Left lung (tissue), 10 donors: Measurements from ENCODE around the gene FMN1. TPM values are rescaled to one million over a fixed set of nuclear protein-coding genes. Genes with fewer than 3 reads are reported as not detected.

Experiments
- ATAC-seq: fragments of 200-7000 bp; cut with Tn5 transposase; one replicate; pipeline ENCODE4 v1.9.1; 2020; ENCODE audit warnings: moderate library complexity
- DNase-seq, 4 donors: peaks; one replicate each; pipeline ENCODE4 v3.0.0-alpha.2; 2013 to 2020
- H3K27ac ChIP-seq, 2 donors: fragments of 200-600 bp; sonication (generic) in 1 of 2; one replicate each; pipeline versions ENCODE4 v1.5.0 to v1.8.0; 2020 to 2021
- H3K27me3 ChIP-seq, 2 donors: fragments of 200-600 bp; sonication (generic) in 1 of 2; one replicate each; pipeline versions ENCODE4 v1.5.0 to v1.8.0; 2020 to 2021
- H3K36me3 ChIP-seq, 2 donors: fragments of 200-600 bp; sonication (generic) in 1 of 2; one replicate each; pipeline versions ENCODE4 v1.5.0 to v1.8.0; 2020 to 2021
- H3K4me1 ChIP-seq, 2 donors: fragments of 200-600 bp; one replicate each; pipeline ENCODE4 v1.8.0; 2021
- H3K4me3 ChIP-seq, 2 donors: fragments of 200-600 bp; sonication (generic) in 1 of 2; one replicate each; pipeline versions ENCODE4 v1.5.0 to v1.8.0; 2020 to 2021; ENCODE audit warnings: mild to moderate bottlenecking in 1 of 2
- H3K9me3 ChIP-seq, 2 donors: fragments of 200-600 bp; sonication (generic) in 1 of 2; one replicate each; pipeline versions ENCODE4 v1.5.0 to v1.8.0; 2020 to 2021
- intact Hi-C, 2 donors: fragments of 100-400 bp; cut with DNase I; formaldehyde crosslinking; loops; one replicate each; pipeline versions ENCODE4 v1.11.2 to v1.14.2; 2022
- polyA plus RNA-seq, 6 donors: library from polyadenylated mRNA; unstranded; fragments of 120-200 nt; gene quantifications; one replicate each; pipeline ENCODE4 v1.2.1, GENCODE V29; 2013; ENCODE audit not compliant: insufficient read length in 6 of 6
- total RNA-seq, 2 donors: library from RNA; stranded (reverse); fragmentation: NEBNext Ultra II Directional; extraction: Animal tissue kit (Norgen Biotek cat#: 25700); gene quantifications; one replicate each; pipeline ENCODE4 v1.2.1, GENCODE V29; 2021
- TF ChIP-seq, protein P1 (sequence below), 2 donors: fragments of 200-600 bp; sonication (generic) in 1 of 2; IDR thresholded peaks; one replicate each; pipeline versions ENCODE4 v1.5.0 to v1.8.0; 2021; ENCODE audit warnings: antibody characterized with exemption in 2 of 2
- donor health status: DM: no; HTN: yes; CAD: no.
- donor health status: DM: no; HTN: no; CAD: no.

The FMN1 gene
- total and polyA plus RNA-seq, 8 donors: 4.6 to 45.2 (median 8.4) TPM

DNA sequence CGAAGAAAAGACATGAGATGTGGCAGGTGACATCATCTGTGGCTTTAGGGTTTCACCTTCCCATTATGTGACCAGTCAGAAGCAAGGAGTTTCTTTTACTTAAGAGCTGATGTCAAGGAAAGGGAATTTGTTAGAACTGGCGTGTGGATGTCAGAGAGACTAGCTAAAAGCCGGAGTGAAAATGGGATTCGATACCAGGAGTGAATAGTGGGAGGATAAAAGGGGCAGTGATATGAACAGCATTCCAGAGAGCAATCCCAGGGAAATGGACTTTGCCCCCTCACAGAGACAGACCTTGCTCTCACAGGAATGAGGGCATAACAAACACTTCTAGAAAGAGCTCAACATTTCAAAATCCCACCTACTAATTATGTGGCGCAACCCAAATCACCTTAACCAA lies 5.9 kb upstream of the FMN1 start:
- TF ChIP-seq, protein P1, sequence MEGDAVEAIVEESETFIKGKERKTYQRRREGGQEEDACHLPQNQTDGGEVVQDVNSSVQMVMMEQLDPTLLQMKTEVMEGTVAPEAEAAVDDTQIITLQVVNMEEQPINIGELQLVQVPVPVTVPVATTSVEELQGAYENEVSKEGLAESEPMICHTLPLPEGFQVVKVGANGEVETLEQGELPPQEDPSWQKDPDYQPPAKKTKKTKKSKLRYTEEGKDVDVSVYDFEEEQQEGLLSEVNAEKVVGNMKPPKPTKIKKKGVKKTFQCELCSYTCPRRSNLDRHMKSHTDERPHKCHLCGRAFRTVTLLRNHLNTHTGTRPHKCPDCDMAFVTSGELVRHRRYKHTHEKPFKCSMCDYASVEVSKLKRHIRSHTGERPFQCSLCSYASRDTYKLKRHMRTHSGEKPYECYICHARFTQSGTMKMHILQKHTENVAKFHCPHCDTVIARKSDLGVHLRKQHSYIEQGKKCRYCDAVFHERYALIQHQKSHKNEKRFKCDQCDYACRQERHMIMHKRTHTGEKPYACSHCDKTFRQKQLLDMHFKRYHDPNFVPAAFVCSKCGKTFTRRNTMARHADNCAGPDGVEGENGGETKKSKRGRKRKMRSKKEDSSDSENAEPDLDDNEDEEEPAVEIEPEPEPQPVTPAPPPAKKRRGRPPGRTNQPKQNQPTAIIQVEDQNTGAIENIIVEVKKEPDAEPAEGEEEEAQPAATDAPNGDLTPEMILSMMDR (IDR thresholded peaks at IDR 0.05): no peak
- H3K36me3 ChIP-seq: no peaks in the 10 kb centered on the region
- intact Hi-C loops: no loop called here
- DNase-seq: no peak
- no peaks in the 10 kb centered on the region for H3K27me3 ChIP-seq
- H3K27ac ChIP-seq: no peak overlapping the region
- H3K9me3 ChIP-seq: no peaks in the 10 kb centered on the region
- no peak overlapping the region for H3K4me3 ChIP-seq
- ATAC-seq: no peak
- H3K4me1 ChIP-seq: peaks cover 0 to 14% of the 10 kb centered on the region in 2 donors

DNA sequence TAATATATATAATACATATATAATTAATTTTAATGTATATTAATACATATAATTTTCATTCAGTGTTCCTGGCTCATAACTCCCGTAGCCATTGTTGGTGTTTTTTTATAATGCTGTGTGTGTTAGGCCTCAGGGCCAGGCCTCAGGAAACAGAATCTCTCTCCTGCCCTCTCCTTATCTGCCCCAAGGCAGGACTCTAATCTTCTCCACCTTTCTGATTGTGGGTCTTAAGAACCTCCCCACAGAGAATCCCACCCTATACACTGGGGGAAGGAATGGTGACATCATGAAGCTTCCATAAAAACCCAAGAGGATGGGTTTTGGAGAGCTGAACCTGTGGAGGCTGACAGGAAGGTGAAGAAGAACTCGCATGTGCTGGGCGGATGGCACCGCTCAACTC lies 4.0 kb upstream of the FMN1 start:
- Histone ChIP-seq H3K4me1 (peaks cover 0 to 19% of the 10 kb centered on the region in 2 donors), H3K36me3 (no peaks in the 10 kb centered on the region), H3K4me3 (no peak overlapping the region), H3K27me3 (peaks cover 0 to 16% of the 10 kb centered on the region in 2 donors), H3K9me3 (no peaks in the 10 kb centered on the region), H3K27ac (no peak overlapping the region)
- ATAC-seq (no peak), DNase-seq (no peak)
- intact Hi-C loops: no loop called here
- TF ChIP-seq, protein P1 (IDR thresholded peaks at IDR 0.05): no peak

DNA sequence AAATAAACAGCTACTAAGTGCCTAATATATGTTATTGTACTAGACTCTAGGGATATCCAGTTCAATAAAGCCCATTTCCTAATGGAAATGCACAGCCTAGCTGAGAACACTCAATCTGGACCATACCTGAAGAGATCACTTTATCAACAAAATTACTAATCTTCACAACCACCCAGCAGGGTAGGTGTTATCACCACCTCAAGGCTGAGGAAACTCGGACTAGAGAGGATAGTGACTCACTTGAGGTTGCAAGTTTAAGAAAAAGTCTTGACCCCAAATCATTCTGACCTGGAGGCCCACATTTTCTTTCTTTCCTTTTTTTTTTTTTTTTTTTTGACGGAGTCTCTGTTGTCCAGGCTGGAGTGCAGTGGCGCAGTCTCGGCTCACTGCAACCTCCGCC lies 3.1 kb upstream of the FMN1 start:
- H3K27ac ChIP-seq: no peak overlapping the region
- peaks cover 0 to 19% of the 10 kb centered on the region in 2 donors for H3K4me1 ChIP-seq
- H3K4me3 ChIP-seq: no peak overlapping the region
- intact Hi-C loops: no loop called here
- TF ChIP-seq, protein P1 (IDR thresholded peaks at IDR 0.05): no peak
- ATAC-seq (no peak), DNase-seq (no peak)
- H3K9me3 ChIP-seq: no peaks in the 10 kb centered on the region
- peaks cover 0 to 25% of the 10 kb centered on the region in 2 donors for H3K27me3 ChIP-seq
- H3K36me3 ChIP-seq: no peaks in the 10 kb centered on the region

DNA sequence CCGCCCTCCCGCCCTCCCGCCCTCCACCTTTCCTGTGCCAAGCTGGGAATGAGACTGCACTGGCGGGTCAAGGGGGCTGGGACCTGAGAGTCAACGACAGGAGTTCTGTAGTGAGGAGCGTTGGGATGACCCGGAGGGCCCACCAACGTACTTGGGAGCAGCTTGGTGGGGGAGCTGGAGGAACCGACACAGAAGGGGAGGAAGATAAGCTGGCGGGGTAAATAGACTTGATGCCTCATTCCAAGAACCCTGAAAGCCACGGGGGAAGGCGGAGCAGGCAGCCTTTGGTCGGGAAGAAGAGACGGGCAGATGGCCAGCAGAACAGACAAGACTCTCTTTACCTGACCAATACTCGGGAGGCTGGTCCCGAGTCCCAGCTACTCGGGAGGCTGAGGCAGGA lies 277 bp downstream of the FMN1 start:
- peak overlapping the region; percentile 33 to 52 for H3K4me3 ChIP-seq
- no peaks in the 10 kb centered on the region for H3K36me3 ChIP-seq
- ATAC-seq: no peak
- H3K4me1 ChIP-seq: peaks cover 0 to 7% of the 10 kb centered on the region in 2 donors
- intact Hi-C loops: no loop called here
- no peak for DNase-seq
- H3K27me3 ChIP-seq: peaks cover 0 to 37% of the 10 kb centered on the region in 2 donors
- TF ChIP-seq, protein P1 (IDR thresholded peaks at IDR 0.05): no peak
- H3K27ac ChIP-seq: no peak overlapping the region
- no peaks in the 10 kb centered on the region for H3K9me3 ChIP-seq

DNA sequence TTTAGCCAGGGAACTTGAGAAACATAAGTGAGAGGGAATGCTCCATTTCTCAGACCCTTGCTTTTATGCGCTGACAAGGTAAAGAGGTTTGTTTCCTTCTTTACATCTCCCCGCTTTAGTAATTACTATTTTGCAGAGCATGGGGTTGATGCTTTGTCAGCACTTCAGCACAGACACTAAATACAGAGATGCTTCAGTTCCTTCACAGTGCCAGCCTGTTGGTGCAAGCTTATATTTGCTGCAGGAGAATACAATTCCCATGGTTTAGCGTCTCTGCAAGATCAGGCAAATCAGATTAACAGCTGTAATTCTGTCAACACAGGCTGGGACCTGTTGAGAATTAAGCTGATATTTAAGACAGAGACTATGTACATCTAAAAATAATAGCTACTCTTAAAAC lies 2.9 kb downstream of the FMN1 start:
- ATAC-seq (no peak), DNase-seq (no peak)
- Histone ChIP-seq H3K27ac (no peak overlapping the region), H3K4me3 (no peak overlapping the region), H3K36me3 (no peaks in the 10 kb centered on the region), H3K4me1 (peaks cover 0 to 7% of the 10 kb centered on the region in 2 donors), H3K9me3 (no peaks in the 10 kb centered on the region), H3K27me3 (peaks cover 0 to 37% of the 10 kb centered on the region in 2 donors)
- intact Hi-C loops: no loop called here
- TF ChIP-seq, protein P1 (IDR thresholded peaks at IDR 0.05): no peak
